Stimulated activated CD8-positive, alpha-beta memory T cell treated with anti-CD3 and anti-CD28 coated beads, Interleukin-12 subunit alpha, Interleukin-12 subunit beta, amount 100 ng/mL, for 1 hour (primary cell): ENCODE data around the gene TBC1D3E.
"Not testable (repeated sequence)": the region's sequence is repeated elsewhere in the genome, so short reads cannot be mapped to it uniquely, and the experiment has no call there.

Source experiments
- DNase-seq: peaks from one replicate; pipeline ENCODE4 v3.0.0-alpha.2; 2020; ENCODE audit warnings: low read depth

The TBC1D3E gene

GRCh38 chr17:38127651-38128050 is at the start of gene TBC1D3E:
Gene TBC1D3E, plus strand, starts transcription at chr17:38127951. Its CDS starts 1,545 bp downstream, at chr17:38129496.
- not testable (repeated sequence) for DNase-seq

GRCh38 chr17:38087344-38087743 is 40.4 kb upstream of the TBC1D3E start:
- DNase-seq, result not testable (repeated sequence)

GRCh38 chr17:38088120-38088519 is 39.6 kb upstream of the TBC1D3E start:
- DNase-seq, result not testable (repeated sequence)

GRCh38 chr17:38094059-38094694 is 33.6 kb upstream of the TBC1D3E start:
- not testable (repeated sequence) for DNase-seq

GRCh38 chr17:38099262-38099661 is 28.5 kb upstream of the TBC1D3E start:
- not testable (repeated sequence) for DNase-seq

- not testable (repeated sequence) for DNase-seq
These were observed 7.9 kb upstream of the TBC1D3E start for GRCh38 chr17:38119829-38120228.

GRCh38 chr17:38134860-38135259 is 7.1 kb downstream of the TBC1D3E start:
- DNase-seq, result not testable (repeated sequence)
